Activated CD4-positive, alpha-beta T cell treated with anti-CD3 and anti-CD28 coated beads for 4 hours (primary cell): ENCODE data around the gene NMU.
"Not testable (repeated sequence)": the region's sequence is repeated elsewhere in the genome, so short reads cannot be mapped to it uniquely, and the experiment has no call there.

ENCODE experiments used
- DNase-seq, 2 donors: peaks; one replicate each; pipeline ENCODE4 v3.0.0-alpha.2; 2020

The NMU gene

DNA sequence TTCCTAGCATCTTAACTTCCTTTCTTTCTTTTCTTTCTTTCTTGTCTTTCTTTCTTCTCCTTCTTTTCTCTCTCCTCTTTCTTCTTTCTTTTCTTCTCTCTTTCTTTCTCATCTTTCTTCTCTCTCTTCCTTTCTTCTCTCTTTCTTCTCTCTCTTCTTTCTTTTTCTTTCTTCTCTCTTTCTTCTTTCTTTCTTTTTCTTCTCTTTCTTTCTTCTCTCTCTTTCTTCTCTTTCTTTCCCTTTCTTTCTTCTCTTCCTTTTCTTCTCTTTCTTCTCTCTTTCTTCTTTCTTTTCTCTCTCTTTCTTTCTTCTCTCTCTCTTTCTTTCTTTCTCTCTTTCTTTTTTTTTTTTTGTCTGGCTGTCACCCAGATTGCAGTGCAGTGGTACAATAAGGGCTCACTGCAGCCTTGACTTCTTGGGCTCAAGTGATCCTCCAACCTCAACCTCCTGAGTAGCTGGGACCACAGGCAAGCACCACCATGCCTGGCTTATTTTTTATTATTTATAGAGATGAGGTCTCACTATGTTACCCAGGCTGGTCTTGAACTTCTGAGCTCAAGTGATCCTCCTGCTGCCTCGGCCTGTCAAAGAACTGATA lies 17.5 kb downstream of the NMU start:
- DNase-seq: no peak

DNA sequence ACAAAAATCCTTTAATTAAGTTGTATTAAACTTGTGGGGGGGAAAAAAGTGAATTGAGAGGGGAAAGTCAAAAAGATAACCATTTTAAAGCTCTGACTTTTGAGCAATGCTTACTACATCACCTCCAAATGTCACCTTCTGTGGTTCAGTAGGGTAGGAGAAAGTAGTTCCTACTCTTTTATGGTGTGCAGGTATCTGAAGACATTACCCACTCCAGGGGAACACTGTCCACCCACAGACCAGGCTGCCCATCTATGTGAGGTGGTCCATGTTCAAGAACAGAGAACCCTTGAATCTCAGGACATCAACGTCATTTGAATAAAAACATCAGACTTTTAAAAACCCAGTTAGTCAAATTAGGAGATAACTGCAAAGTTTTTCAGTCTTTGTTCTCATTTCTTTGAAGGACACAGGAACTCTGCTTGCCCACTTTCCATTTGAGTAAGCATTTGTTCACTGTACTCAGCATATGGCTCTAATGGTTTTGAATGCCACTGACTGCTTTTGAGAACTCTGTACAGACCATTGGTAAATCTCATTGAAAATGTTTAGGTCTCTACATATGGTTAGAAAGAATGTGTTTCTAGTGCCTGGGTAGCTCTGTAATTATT lies 18.4 kb downstream of the NMU start:
- no peak for DNase-seq

DNA sequence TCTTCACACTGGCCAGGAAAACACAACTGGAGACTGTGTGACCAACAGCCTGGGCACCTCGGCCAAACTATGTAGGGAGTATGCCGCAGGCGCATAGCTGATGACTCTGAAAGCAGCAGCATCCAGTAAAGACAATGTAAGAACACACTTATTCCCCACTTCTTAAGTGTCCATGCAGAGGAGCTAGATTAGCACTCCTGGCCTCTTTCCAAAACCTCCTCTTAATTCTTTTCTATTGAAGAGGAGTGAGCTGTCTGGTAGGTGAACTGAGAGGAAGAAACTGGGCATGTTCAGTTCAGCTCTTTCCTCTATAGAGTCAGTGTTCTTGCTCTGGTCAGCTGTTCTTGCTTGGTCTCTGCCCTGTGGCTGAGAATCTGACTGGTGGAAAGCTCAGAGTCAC lies 21.1 kb downstream of the NMU start:
- DNase-seq: no peak

DNA sequence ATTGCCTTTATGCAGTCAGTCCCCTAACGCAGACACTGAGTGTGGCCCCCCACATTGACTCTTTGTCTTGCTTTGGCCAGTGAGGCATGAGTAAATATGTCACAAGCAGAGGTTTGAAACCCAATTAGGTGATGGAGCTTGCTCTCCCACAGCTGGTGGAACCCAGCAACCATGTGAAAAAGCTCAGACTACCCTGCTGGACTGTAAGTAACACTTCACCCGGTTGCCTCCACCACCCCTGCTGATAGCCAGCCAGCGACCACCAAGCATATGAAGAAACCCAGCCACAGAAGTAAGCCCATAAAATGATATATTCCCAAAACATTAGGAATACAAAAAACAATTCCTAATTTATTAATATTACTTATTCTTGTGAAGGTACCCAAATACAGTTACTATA lies 22.5 kb downstream of the NMU start:
- DNase-seq: no peak

DNA sequence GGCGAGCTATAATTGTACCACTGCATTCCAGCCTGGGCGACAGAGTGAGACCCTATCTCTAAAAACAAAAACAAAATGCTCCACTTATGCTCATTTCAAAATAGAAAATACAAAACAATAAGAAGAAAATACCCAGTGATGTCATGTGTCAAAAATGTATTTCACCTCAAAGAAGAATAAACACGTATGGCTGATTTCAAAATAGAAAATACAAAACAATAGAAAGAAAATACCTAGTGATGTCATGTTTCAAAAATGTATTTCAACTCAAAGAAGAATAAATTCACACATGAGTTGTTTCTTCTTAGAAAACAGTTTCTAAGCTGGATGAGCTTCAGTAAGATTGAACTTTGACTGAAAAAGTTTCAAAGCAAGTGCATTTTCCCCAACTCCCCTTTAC lies 23.8 kb downstream of the NMU start:
- DNase-seq: no peak

DNA sequence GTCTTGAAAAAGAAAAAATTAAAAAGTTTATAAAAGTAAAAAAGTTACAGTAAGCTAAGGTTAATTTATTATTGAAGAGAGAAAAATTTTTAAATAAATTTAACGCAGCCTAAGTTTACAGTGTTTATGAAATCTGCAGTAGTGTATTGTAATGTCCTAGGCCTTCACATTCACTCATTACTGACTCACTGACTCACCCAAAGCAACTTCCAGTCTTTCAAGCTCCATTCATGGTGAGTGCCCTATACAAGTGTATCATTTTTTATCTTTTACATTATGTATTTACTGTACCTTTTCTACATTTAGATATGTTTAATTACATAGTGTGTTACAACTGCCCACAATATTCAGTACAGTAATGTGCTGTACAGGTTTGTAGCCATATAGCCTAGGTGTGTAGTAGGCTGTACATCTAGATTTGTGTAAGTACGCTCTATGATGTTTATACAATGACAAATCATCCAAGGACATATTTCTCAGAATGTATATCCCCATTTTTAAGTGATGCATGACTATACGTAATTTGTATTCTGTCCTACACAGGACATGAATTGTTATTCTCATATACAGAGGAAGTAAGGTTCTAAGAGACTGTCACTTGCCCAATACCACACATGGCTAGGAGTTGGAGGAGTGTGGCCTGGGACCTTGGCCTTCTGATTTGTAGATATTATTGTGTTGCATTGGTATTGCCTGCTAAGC lies 24.6 kb downstream of the NMU start:
- DNase-seq: no peak

DNA sequence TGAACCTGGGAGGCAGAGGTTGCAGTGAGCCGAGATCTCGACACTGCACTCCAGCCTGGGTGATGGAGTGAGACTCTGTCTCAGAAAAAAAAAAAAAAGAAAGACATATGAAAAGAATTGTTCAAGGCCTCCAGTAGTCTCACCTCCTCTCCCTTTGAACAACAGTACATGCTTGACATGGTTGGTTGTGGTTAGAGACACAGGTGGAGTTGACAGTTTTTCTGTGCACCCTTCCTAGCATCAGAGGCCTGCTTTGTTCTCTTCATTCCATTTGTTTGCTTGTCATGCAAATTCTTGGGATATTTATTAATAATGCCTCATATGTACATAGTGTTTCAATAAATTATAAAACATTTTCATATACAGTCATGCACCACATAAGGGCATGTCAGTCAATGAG lies 25.7 kb downstream of the NMU start:
- DNase-seq: no peak

DNA sequence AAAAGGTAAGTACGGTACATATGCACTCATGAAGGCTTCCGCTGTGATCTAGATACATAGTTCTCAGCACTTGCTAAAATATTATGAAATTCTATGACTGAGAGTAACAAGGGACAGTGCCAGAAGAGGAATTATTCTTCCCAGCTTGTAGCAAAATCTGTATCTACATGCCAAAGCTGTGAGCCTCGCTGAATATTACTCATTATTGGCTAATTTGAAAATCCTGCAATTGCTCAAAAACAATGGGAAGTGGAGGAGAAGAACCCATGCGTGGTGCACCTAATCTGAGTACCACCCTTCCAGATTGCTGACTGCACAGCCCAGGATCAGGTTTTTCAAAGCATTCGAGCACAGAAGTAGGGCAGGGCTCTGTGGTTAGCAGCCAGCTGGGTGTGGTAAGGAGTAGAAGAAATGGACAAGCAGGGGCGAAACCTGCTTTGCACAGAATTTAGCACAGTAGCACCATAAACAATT lies 26.7 kb downstream of the NMU start:
- DNase-seq: no peak

DNA sequence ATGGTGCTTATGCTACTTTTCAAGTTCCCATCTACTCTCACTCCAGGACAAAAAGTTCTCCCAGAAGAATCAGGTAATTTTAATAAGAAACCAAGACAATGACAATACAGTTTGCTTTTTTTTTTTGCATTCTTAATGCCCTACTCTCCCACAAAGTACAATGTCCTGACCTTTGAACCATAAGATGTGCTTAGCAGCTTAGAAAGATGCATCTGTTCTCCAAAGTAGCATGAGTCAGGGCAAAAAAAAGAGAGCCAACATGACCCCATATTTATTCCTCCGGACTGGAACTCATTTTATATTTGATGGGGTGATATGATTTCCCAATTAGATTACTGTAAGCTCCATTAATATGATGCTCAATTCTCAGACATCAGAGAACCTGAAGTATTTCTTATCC lies 27.5 kb downstream of the NMU start:
- no peak for DNase-seq

DNA sequence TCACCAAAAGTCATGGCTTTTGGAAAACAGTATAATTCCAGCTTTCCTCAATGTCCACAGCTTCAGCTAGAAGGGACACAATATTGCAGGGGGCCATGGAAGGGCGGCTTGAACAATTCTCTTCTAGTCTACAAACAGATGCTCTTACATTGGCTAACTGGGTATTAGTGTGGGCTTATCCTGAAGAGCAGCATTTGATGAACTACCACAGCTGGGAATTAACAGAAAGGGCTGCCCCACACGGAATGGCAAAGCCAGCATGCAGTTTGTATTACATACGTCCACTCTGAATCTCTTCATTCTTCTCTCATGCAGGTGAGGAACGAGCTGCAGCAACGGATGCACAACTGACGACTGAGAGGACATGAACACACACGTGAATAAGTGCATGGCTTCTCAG lies 31.1 kb downstream of the NMU start:
- no peak for DNase-seq

DNA sequence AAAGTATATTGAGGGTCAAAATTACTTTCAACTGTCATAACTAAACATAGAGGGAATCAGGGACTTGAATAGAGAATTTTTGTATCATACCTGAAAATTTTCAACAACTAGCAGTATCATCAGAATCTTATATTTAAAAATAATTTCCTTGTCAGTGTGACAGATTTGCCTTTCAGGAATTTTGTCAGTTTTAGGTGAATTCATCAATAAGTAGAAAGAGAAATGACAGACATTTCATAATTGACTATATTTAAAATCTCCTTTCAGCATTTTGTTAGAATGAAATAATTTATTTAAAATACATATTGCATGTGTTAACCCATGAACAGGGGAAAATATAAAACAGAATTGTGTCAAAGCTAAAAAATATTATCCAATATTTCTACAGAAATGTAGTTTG lies 35.5 kb downstream of the NMU start:
- DNase-seq: no peak

DNA sequence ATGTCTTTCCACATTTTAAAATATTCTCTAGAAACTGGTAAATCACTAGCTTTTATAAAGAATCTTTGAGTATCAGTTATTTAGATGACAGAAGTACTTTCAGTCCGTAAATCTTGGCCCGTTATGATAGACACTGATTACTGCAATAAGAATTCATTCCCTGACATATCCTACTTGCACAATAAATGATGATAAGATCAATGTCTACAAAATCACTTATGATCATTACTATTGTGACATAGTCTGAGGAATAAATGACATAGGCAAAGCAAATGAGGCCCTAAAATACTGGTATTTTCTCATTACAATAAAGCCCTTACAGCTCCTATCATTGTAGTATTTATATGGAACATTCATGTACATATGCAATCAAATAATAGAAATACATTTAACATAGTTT lies 37.5 kb downstream of the NMU start:
- DNase-seq: no peak

DNA sequence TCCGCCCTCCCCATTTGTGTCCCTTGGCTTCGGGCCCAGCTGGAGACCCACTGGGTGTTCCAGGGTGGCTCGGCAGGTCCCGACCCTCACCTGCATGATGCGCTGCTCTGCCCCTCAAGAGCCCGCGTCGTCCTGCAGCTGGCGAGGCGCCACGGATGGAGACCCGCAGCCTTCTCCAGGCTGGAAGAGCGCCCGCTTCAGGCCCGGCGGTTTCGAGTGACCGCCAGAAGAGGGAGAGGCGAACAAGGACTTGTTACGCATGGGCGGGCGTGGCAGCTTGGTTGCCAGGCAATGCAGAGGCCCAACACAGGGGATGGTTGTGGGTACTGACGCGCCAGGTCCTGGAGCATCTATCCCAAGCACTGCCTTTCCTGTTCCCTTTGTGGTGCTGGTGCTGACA lies 44.1 kb downstream of the NMU start, which contains the start of gene PDCL2:
Gene PDCL2, minus strand, starts transcription at position 232 of the 400 bp plus-strand sequence. Its CDS starts 136 bp downstream, at position 96.
- DNase-seq: no peak

DNA sequence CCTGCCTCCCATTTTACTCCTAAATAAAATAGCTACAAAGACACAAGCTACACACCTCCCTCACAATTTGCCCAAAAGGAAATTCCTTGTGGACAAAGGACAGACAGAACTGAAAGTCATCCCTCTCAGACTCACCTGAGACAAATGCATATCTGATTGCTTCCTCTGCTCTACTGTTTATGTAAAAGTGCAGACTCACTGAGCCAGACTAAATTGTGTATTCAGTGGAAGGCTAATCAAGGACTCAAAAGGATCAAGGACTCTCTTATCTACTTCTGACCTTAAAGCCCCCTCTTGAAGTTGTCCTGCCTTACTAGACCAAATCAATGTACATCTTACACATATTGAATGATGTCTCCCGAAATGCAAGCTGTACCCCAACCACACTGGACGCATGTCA lies 47.9 kb downstream of the NMU start:
- DNase-seq: no peak

DNA sequence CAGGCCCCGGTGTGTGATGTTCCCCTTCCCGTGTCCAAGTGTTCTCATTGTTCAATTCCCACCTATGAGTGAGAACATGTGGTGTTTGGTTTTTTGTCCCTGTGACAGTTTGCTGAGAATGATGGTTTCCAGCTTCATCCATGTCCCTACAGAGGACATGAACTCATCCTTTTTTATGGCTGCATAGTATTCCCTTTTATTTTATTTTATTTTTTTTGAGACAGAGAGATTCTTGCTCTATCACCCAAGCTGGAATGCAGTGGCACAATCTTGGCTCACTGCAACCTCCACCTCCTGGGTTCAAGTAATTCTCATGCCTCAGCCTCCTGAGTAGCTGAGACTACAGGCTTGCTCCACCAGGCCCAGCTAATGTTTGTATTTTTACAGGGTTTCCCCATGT lies 53.3 kb downstream of the NMU start:
- not testable (repeated sequence) for DNase-seq

DNA sequence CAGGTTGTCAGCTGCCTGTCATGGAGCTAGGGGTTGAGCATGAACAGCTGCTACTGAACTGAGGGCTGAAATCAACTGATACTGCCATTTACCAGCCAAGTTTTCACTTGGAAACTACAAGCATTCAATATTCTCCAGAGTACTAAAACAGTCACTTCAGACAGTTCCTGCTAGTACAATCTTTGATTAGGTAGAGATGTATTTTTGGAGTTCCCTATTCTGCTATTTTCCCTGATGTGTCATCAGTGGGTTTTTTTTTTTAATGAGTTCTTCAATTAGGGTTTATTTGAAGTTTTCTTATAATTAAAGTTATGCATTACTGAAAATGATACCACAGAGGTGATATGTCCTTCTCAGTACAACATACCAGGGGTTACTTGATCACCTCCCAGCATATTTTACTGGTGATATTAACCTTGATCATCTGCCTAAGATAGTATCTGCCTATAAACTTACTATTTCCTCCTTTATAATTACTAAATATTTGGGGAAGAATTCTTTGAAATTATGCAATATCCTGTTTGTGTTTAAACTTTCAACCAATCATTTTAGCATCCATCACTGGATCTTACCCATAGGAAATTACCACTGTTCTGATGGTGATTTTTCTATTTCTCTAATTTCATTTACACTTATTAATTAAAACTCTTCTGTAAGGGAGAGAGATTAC lies 57.6 kb downstream of the NMU start:
- DNase-seq: no peak

DNA sequence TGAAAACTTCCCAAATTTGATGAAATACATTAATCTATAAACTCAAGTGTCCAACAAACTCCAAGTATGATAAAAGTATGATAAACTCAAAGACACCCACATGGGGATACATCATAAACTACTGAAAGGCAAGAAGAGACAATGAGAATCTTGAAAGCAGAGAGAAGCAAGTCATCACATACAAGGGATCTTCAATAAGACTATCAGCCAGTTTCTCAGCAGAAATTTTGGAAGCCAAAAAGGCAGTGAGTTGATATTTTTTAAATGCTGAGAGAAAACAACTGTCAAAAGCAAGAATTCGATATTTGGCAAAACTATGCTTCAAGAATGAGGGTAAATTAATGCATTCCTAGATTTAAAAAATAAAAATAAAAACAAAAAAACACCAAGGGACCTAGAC lies 60.6 kb downstream of the NMU start:
- DNase-seq: no peak

DNA sequence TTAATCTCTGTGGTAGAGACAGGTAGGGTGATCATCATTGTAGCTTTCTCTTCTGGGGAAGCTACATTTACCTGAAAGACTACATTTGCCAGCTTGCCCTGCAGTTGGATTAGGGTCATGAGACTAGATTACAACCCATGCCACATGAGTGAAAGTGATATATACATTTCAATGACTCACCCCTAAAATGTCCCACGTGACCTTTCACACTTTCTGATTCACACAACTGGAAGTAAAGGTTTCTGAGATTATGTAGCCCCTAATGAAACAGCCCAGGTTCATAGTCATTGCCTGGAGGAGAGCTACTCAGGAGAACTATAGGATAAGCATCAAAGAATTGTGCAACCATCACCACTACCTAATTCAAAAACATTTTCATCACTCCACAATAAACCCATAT lies 61.8 kb downstream of the NMU start:
- no peak for DNase-seq

DNA sequence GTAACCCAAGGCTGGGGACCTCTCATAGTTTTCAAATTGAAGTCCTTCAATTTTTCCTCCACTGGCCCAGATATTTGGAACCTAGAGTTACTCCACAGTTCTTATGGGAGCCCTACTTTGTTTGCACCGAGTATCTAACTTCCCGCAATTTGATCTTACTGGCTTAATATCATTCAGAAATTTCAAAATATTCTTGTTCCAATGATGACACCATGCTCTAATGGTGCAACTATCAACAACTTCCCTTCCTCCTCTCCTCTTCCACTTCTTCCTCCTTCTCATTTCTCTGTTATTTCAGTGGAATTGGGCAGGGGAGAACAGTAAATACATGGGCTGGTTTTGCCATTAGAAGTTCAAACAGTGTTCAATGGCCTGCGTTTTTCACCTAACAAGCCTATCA lies 64.3 kb downstream of the NMU start:
- DNase-seq: no peak

DNA sequence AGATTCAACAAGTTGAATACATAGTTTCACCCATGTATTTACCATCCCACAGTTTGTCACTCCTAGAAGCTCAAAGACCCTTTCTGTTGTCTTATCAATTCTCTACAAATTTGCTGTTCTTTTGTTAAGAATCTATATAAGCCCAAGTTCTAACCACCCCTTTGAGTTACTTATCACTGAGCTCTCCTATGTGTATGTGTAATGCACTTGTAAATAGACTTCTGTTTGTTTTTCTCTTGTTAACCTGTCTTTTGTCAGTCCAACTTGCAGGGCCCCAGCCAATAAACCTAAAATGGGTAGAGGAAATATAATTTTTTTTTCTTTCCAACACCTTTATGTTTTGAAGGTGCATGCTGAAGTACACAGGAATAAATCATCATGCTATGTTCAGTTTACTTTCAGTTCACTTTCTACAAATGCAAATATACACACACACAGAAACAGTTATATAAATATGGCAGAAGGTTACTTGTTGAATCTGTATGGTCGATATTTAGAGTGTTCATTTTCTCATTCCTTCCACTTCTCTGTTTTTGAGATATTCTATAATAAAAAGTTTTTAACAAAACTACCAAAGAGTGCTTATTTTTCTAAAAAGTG lies 67.1 kb downstream of the NMU start:
- DNase-seq: no peak

DNA sequence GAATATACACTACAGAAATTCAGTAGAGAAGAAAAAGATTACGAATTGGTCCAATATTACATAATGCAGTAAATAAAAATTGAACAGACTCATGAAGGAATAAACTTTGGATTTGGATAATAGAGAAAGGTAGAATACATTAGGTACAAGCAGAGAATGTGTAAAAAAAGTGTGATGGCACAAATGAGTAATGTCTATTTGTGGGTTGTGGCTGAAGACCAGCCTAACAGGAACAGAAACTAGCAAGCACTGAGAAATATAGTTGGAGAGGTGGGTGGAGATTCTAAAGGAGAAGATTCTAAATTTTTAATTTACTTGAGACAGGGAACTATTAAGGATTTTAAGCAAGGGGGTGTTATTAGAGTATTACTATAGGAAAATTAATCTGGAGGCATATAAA lies 74.2 kb downstream of the NMU start:
- DNase-seq: no peak

DNA sequence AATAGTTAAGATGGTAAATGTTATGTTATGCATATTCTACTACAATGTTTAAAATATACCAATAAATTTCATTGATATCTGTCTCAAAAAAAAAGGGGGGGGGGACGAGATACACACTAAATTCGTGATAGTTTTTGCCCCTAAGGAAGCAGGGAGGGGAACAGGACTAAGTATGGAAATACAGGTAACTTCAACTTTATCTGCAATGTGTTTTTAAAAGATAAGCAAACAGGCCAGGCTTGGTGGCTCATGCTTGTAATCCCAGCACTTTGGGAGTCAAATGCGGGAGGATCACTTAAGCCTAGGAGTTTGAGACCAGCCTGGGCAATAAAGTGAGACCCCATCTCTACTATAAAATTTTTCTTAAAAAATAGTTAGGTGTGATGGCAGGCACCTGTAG lies 76.0 kb downstream of the NMU start:
- no peak for DNase-seq

DNA sequence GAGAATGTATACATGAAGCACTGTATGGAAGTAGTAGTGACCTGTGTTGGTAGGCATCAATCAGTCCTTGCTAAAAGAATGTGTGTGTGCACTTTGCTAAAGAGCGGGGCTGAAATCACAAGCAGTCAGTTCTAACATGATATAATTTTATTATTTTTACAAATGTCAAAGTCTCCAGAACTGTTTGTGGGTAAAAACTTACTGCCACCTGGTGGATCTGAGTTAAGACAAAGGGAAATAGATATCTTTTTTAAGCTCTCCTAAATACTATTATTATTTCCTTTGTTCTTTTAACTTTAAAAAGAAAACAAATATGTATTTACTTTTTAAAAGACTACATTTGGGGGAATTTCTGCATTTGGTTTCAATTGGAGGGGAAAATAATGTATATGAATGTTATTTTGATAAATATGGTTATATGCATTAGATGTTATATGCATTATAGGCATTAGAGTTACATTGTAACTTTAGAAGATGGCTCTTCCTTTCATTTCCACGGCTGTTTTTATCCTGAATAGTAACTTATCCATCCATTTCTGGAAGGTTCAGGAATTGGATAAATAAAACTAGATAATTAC lies 81.6 kb downstream of the NMU start:
- peak in 1 of 2 donors; percentile 11 for DNase-seq
